ENCODE measurements around the gene MAP1S. TPM values are rescaled to one million over a fixed set of nuclear protein-coding genes. Genes with fewer than 3 reads are reported as not detected.

MAP1S gene
- total and polyA plus RNA-seq, 2 of the 8 experiments (the other 6 are each of a cell fraction or from before 2014, with no cell fraction given), result 66.7 to 115 TPM

DNA sequence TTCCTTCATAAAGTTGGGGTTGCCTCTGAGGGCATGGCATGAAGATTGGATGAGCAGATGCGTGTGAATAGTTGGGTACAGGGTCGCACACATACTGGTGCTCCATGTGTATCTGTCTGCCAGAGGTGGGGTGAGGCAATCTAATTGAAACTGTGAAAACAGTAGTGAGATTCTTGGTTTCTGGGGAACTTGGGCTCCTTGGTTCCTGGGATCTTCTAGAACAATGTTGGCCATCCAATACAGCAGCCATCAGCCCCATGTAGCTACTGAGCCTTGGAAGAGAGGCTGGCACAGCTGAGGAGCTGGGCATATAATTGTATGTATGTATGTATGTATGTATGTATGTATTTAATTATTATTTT lies 32.6 kb downstream of the MAP1S start:
- ChIA-PET CTCF (ENCODE audit: partially characterized antibody) (interaction anchor here (1.0 to 4.1 kb wide), 4 partner anchors 15 to 49 kb away, joined by 4 to 17 read pairs (median 9); no protein-coding TSS in a partner anchor), POLR2A (ENCODE audit: partially characterized antibody) (interaction anchor here (1.2 to 2.7 kb wide), 2 partner anchors 10 to 215 kb away, joined by 3 to 9 read pairs; partner anchors contain the start of gene KCNN1)
- Histone ChIP-seq H2BK20ac (ENCODE audit: low read length) (no peak overlapping the region), H4K5ac (ENCODE audit: insufficient read length, low read depth, low read length) (no peak overlapping the region), H3K56ac (replicated peaks; ENCODE audit: insufficient read length, low read depth, low read length) (no peak overlapping the region), H3K23ac (ENCODE audit: insufficient read length) (no peak overlapping the region), H2BK5ac (ENCODE audit: low read depth, low read length) (no peak overlapping the region), H2AK5ac (ENCODE audit: low read depth, low read length) (no peak overlapping the region), H4K20me1 (replicated peaks in 1 of 2; ENCODE audit: control insufficient read depth in 1 of 2, insufficient read depth in 2 of 2, low read length in 2 of 2) (peaks cover 0 to 3% of the 10 kb centered on the region in 2 experiments), H2BK120ac (replicated peaks; ENCODE audit: low read depth, low read length) (no peak overlapping the region), H3K18ac (ENCODE audit: extremely low read depth, low read length) (no peak overlapping the region), H4K91ac (replicated peaks; ENCODE audit: insufficient read length, low read length) (no peak overlapping the region), H3K4ac (replicated peaks; ENCODE audit: insufficient read length, low read depth, low read length) (no peak overlapping the region), H3K79me2 (ENCODE audit: control insufficient read depth in 1 of 2, insufficient read depth in 2 of 2, low read length in 2 of 2) (no peaks in the 10 kb centered on the region), H2BK15ac (ENCODE audit: low read length) (no peak overlapping the region), H2BK12ac (ENCODE audit: low read depth, low read length) (no peak overlapping the region), H3K4me2 (ENCODE audit: insufficient read depth in 1 of 2, low read depth in 2 of 2, low read length in 2 of 2) (no peak overlapping the region), H3K9me3 (ENCODE audit: insufficient read depth in 2 of 2, low read depth in 1 of 2, low read length in 1 of 2) (no peaks in the 10 kb centered on the region), H3K27me3 (replicated peaks in 1 of 4; ENCODE audit: control insufficient read depth in 3 of 4, extremely low read depth in 1 of 4, insufficient read depth in 3 of 4, low read length in 3 of 4) (no peaks in the 10 kb centered on the region), H3K14ac (ENCODE audit: insufficient read length) (no peak overlapping the region), H3K36me3 (ENCODE audit: control insufficient read depth in 2 of 4, insufficient read depth in 4 of 4, low read length in 3 of 4) (no peaks in the 10 kb centered on the region), H2AFZ (ENCODE audit: low read length) (no peak overlapping the region), H3K4me3 (ENCODE audit: extremely low read depth in 1 of 4, insufficient read depth in 2 of 4, low read depth in 3 of 4, low read length in 4 of 4) (no peak overlapping the region), H4K8ac (ENCODE audit: extremely low read depth, insufficient read depth, low read length) (no peak overlapping the region), H3K9ac (replicated peaks in 1 of 4; ENCODE audit: extremely low read depth in 1 of 4, low read depth in 3 of 4, low read length in 3 of 4) (no peak overlapping the region), H3K4me1 (replicated peaks in 1 of 4; ENCODE audit: control insufficient read depth in 3 of 4, insufficient read depth in 4 of 4, low read length in 3 of 4) (peaks cover 0 to 14% (median under 1%) of the 10 kb centered on the region in 4 experiments; a peak in 4 of 7 replicates), H3K27ac (ENCODE audit: low read depth, low read length) (no peak overlapping the region), H3K79me1 (ENCODE audit: low read depth, low read length) (no peaks in the 10 kb centered on the region; the same call in 1 of the 2 replicates), H3K23me2 (ENCODE audit: low read depth, low read length) (peaks cover 5% of the 10 kb centered on the region; the same call in 1 of the 2 replicates)
- DNase-seq (ENCODE audit: low read depth in 1 of 2, low spot score in 2 of 2) (no peak), FAIRE-seq (no peak)
- no peak for TF ChIP-seq KDM4A (IDR thresholded peaks at IDR 0.05; ENCODE audit: low read depth, low read length, severe bottlenecking)
- TF ChIP-seq JUN (IDR thresholded peaks at IDR 0.05; ENCODE audit: low read depth, low read length), result no peak
- TF ChIP-seq ZNF274 (IDR thresholded peaks at IDR 0.05; ENCODE audit: borderline replicate concordance, extremely low read depth, low read length), result no peak
- TF ChIP-seq POLR2AphosphoS5 (IDR thresholded peaks at IDR 0.05; ENCODE audit: low read depth, low read length), result no peak
- no peak for TF ChIP-seq EZH2 (IDR thresholded peaks at IDR 0.05; ENCODE audit: low read depth, low read length, severe bottlenecking)
- TF ChIP-seq CHD2 (IDR thresholded peaks at IDR 0.05; ENCODE audit: low read length), result no peak
- TF ChIP-seq, protein P1, sequence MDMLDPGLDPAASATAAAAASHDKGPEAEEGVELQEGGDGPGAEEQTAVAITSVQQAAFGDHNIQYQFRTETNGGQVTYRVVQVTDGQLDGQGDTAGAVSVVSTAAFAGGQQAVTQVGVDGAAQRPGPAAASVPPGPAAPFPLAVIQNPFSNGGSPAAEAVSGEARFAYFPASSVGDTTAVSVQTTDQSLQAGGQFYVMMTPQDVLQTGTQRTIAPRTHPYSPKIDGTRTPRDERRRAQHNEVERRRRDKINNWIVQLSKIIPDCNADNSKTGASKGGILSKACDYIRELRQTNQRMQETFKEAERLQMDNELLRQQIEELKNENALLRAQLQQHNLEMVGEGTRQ (IDR thresholded peaks at IDR 0.05; ENCODE audit: low read length), result no peak
- no peak for TF ChIP-seq MAFK (IDR thresholded peaks at IDR 0.05; ENCODE audit: low read depth, low read length)
- WGBS, 2 experiments (ENCODE audit: extremely low coverage in 1 of 2, insufficient coverage in 1 of 2, insufficient read length in 1 of 2, insufficient replicate concordance in 2 of 2, low coverage in 1 of 2, low lambda C conversion rate in 2 of 2, missing lambda C conversion rate in 1 of 2), result 92% methylated on average over 2 of the region's 2 CpGs; no CpG with 5 or more reads in 1 of the 2 experiments
